HK-2 (cell line): ENCODE measurements around the gene POU2F1.

Experiments used
- DNase-seq: peaks from one replicate; pipeline ENCODE4 v3.0.0-alpha.2; 2018; ENCODE audit not compliant: unreplicated experiment

The POU2F1 gene

DNA sequence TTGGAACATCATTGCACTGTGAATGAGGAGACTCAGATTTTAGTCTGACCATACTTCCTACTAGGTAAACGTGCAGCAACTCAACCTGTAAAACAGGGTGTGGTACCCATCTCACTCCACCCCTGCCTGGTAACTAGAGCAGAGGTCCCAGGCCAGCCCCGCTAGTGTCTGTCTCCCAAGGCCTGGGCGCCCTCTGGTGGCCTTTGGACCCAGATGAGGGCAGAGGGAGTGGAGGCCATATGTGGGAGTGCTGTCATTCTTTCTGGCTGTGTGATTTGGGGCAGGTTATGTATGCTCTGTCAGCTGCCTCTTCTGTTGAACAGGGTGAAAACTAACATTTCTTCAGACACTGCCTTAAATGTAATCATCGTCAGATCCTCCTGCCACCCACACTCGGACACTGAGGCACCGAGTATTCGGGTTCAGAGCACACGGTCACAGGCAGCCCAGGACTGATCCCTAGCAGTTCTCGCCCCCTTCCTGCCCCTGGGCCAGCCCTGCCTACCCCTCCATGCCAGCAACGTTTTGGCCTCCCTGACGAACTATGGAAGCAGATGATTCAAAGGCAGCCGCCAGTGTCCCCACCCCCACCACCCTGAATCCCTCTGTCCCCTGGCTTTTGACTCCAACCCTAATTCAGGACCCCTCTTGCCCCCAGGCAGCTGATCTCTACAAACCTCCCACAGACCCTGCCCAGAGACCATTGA, 221.6 kb downstream of the POU2F1 start:
- DNase-seq: peak; percentile 75

- no peak for DNase-seq
Measured at GRCh38 chr1:167442854-167443565, 222.3 kb downstream of the POU2F1 start.

- DNase-seq: no peak
Measured at GRCh38 chr1:167443757-167444156, 223.1 kb downstream of the POU2F1 start.

GRCh38 chr1:167446966-167447365, 226.3 kb downstream of the POU2F1 start:
- DNase-seq: no peak

GRCh38 chr1:167447521-167448136, 226.9 kb downstream of the POU2F1 start:
- DNase-seq: peak; percentile 58

- DNase-seq: no peak
Measured at GRCh38 chr1:167450843-167451242, 230.2 kb downstream of the POU2F1 start.

- no peak for DNase-seq
Measured at GRCh38 chr1:167452483-167452882, 231.8 kb downstream of the POU2F1 start.

GRCh38 chr1:167453123-167453522, 232.4 kb downstream of the POU2F1 start:
- no peak for DNase-seq

DNA sequence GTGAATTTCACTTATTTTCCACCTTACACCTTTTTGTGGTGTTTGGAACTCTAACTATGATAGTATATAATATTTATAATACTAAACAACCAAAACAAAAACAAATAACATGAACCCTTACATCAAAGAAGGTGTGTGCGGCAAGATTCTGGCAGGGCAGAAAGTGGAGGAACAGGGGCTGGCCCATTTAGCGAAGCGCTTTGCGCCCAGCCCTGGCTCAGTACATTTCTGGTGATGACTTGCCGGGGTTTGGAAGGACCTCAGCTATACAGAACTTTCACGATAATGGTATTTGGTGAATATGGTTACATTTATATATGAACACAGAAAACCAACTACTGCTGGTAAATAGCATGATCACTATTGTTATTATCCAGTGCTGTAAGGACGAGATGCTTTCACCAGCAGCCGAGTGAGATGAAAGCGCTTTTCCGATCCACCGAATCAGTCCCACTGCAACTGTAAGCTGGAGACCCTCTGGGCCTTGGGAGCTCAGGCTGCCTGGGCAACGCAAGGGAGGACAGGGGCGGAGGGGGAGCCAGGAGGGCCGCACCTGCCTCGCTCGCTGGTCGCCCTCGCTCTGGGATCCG, 233.7 kb downstream of the POU2F1 start:
- DNase-seq: no peak

DNA sequence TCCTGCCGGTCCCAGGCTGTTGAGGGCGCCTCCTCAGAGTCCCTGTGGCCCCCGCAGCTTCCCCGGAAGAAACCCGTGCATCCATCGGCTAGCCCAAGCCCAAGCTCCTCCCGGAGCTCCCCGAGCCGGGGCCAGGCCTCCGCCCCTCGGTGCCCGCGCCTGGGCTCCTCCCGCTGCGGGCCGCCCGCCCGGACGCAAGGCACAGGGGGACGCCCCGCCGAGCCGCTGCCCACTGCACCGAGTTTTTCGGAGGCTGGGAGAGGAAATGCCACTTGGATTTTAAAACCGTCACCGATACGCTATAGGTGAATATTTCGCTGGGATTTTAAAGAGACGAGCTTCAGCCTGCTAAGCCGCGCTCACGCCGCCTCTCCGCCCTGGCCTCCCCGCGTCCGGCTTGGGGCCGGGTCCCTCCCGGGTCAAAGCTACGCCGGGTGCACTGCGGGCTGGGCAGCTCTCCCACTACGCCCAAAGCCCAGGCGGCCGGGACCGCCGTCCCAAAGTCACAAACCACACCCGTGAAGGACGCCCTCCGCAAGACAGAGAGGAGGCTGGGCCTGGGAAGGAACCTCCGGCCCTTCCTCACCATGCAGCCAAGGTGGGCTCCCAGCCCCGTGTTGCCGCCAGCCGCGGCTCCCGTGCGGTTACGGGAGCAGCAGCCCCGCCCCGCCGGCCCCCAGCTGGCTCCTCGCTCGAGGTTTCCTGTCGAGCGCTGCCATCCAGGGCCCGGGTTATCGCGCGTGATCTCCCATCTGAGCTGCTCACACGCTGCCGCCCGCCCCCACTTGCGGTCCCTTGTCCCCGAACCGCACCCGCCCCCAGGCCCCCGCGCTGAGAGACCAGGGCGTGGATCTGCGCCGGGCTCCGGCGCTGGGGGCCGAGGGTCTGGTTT, 234.5 kb downstream of the POU2F1 start:
- DNase-seq: peak; percentile 55

- DNase-seq: no peak
Measured at GRCh38 chr1:167455786-167456446, 235.2 kb downstream of the POU2F1 start.

DNA sequence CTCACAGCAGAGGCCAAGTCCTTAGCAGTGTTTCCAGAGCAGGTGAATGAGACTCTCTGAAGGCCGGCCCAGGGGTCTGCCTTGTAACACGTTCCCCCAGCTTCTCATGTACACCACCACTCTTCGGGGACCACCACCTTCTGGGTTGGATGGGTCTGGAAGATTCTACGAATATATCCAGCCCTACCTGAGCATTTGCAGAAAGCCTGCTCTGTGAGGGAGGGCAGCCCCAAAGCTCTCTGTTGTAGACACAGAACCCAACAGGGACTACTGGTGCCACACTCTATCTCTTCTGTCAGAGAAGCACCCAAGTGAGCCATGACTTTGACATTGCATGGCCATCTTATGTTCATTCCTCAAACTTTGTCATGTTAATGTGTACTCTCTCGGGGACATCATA, 235.8 kb downstream of the POU2F1 start:
- DNase-seq: no peak

DNA sequence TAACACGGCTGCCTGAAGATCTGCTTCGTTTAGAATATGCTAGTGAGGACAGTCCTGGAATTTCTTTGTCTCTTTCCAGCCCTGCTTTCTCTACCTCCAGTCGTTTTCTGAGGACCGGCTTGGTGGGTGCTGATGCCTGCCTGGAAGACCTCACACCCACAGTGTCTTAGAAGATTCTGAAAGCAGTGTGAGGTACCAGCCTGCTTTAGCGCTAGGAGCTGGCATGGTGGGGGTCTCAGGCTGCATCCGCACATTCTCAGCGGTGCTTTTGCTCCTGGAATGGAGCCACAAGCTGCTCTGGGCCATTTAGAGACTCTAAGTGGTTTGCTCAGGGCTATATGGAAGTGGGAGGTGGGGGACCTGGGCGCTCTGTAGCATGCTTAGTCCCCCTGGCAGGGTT, 236.2 kb downstream of the POU2F1 start:
- no peak for DNase-seq

DNA sequence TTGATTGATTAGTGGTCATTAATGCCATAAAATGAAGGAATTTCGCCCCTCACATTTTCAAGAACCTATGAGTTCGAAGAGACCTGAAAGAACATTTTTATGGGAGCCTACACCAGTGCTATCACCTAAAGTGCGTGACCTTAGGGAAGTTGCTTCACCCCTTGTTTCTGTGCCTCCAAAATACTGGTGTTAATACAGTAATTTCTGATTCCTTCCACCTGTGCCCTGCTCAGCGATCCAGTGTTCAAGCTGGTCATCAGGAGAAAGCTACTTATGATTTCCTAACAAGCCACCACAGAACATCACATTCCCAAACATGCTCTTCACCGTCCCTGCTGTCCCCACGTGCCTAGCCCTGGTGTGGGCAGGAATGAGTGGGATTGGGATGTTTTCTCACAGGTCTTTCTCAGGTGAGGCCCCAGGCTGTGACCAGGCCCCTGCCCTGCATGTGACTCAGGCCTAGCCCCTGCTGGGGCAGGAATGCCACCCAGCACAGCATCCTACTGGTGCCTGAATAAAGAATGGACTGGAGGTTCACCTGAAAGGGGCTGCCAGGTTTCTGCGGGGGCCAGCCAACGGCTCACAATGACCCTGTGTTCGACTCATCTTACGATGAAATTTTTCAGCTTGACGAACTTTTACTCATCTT, 237.4 kb downstream of the POU2F1 start:
- DNase-seq: no peak

GRCh38 chr1:167460836-167461235, 240.2 kb downstream of the POU2F1 start:
- no peak for DNase-seq

DNA sequence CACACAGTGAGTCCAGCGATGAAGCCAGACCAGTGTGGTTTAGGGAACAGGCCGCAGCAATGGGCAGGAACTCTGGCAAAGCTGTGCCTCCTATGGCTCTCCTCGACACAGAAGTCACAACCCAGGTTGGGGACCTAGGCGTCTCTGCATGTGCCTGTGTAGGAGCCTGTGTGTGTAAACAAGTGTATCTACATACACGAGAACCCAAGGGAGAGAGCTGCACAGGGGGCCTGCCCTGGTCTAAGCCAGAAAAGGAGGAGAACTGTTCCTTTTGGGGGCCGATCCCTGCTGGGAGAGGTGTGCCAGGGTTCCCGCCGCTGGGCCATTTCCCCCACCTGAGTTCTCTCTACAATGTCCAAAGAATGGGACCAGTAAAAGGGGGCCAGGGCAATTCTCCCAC, 241.7 kb downstream of the POU2F1 start:
- no peak for DNase-seq

GRCh38 chr1:167463080-167463479, 242.4 kb downstream of the POU2F1 start:
- DNase-seq: no peak

DNA sequence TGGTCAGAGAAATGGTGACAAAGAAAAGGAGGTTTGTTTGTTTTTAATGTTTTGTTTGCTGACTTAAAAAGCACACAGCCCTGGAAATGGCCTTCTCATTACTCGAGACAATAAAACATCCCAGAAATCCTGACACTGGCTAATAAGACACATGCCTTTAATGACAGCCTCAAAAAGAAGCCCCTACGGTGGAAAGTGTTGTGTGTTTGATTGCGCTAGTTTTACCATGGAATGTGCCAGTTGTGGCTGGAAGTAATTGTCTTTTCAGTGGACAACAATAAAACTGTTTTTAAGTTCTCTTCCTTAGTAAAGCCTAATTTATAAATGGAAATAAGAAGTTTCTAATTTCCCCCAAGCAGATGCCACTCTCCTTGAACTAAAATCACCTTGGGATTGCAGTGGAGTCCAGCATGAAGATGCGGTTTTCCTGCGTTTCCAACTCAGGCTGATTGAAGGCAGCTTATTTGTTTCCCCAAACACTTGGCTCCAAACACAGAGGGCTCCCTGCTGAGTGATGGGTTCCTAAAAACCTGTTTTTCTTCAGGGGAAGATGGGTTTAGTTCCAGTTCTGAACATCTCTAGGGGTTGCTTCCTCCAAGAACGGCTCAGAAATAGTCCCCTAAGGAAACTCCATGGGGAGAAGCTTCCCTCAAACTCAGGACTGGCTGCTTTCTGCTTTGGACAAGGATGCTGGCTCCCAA, 243.3 kb downstream of the POU2F1 start:
- DNase-seq: no peak

DNA sequence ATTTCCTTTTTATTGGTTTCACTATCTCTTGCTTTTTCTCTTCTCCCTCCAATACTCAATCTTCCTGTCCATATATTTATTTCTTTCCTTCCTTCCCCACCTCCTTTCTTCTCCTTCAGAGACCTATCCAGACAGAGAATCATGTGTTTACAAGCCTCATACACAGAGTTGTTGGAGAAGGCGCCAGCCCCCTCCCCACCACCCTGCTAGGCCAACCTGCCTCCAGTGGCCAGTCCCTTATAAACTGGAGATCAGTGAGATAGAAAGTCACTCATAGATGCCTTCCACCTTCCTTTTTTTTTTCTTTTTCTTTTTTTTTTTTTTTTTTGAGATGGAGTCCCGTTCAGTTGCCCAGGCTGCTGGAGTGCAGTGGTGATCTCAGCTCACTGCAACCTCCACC, 244.3 kb downstream of the POU2F1 start:
- no peak for DNase-seq

- no peak for DNase-seq
Measured at GRCh38 chr1:167465743-167466142, 245.1 kb downstream of the POU2F1 start.
